Measurements from ENCODE around the gene RARRES2. TPM values are rescaled to one million over a fixed set of nuclear protein-coding genes. Genes with fewer than 3 reads are reported as not detected.

Gene RARRES2
- total RNA-seq: 100 to 1,000 TPM in 3 of 4 donors, 10 to 100 TPM in 1; 83.8 to 433 (median 299) TPM

DNA sequence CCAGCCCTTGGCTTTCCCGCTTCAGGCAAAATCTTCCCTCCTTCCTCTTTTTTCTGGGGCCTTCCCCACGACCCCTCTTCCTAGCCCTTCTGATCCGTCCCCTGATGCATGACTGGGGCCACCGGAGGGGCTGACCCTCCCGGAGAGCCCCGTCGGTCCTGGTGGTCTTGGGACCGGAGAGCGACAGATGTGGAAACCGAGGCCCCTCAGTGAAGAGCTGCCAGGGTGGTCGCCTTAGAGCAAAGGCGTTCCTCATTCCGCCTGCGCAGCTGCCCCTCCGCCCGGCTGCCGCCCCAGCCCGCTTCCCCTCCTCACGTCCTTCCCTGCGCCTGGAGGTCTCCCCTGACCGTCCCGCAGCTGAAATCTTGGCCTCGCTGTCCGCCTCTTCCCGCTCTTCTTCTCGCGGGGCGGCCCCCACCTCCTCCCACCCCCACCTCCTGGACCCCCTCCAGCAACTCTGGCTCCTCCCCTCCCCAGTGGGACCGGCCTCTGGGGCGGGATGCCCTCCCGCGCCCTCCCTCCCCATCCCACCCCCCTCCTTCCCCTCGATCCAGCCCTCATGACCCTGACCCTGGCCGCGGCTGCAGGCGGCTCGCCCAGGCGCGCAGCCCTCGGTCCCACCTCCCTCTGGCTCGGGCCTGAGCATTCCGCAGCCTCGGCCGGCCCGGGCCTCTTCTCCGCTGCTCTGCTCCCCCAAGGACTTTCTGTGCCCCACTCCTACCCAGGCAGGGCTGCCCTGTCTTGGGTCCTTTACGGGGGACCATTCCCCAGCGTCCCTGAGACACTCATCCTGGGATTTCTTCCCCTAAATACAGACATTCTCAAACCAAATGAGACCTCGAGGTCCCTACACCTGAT lies at the start of gene RARRES2:
TSS of gene RARRES2 (minus strand) at position 367 of the 858 bp plus-strand sequence. CDS start 1,020 bp downstream, outside the sequence.
- TF ChIP-seq CTCF (IDR thresholded peaks at IDR 0.05; ENCODE audit: low read depth): no peak

DNA sequence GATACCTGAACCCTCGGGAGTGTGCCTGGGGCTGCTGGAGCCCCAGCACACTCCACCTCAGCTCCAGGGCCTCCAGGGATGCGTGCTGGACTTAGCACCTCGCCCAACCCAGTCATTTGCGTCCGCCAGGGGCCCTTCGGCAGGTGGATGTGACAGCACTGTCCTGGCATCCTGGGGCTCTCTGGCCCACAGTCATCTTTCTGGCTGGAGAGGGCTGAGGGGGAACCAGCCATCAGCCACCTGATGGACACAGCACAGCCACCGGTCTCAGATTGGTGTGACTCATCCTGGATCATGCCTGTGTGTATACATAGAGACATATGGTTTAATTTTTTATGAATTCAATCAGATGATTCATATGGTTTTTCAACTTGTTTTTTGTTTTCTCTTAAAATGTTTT lies 48.8 kb upstream of the RARRES2 start:
- TF ChIP-seq CTCF (IDR thresholded peaks at IDR 0.05; ENCODE audit: low read depth): no peak

- TF ChIP-seq CTCF (IDR thresholded peaks at IDR 0.05; ENCODE audit: low read depth): no peak
Observed at GRCh38 chr7:150389532-150389816, 48.0 kb upstream of the RARRES2 start.

DNA sequence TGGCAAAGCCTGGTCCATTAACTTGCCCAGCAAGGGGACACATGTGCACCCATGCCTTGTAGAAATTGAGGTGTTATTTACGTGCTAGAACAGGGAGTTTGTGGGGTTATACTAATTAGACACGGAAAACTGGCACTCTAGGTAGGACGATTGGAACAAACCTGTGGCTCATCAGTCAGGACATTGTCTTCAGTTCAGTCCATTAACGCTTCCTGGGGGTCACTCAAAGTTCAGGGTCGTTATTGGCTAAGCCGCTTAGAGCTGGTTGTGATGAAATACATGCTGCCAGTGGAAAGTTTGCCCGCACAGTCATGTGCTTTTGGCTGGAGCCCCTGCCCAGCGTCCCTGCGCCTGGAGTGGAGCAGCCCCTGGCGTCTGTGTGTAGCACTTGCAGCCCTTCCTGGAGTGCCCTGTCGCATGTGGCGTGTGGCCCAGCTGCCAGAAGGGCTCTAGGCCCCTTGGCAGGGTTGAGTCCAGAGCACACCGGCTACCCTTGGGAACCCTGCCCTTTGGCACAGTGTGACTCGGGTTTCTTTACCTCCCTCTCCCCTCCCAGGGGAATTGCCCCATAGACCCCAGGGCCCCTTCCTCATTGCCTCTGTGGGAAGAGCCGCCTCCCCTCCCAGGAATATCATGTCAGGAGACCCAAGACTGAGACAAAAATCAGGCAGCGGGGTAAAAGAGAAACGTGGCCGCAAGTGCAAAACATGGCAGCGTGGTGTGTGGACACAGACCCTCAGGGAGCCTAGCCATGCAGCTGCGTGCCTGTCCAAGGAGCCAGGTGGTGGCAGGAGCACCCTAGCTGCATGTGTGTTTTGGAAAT lies 47.5 kb upstream of the RARRES2 start:
- TF ChIP-seq CTCF (IDR thresholded peaks at IDR 0.05; ENCODE audit: low read depth): no peak

- TF ChIP-seq CTCF (IDR thresholded peaks at IDR 0.05; ENCODE audit: low read depth): no peak
Observed at GRCh38 chr7:150388306-150388705, 46.9 kb upstream of the RARRES2 start.

- no peak for TF ChIP-seq CTCF (IDR thresholded peaks at IDR 0.05; ENCODE audit: low read depth)
Observed at GRCh38 chr7:150385302-150385723, 43.9 kb upstream of the RARRES2 start.

All from subcutaneous adipose tissue (tissue), 4 donors.